ENCODE data around the gene CST11. TPM values are rescaled to one million over a fixed set of nuclear protein-coding genes. Genes with fewer than 3 reads are reported as not detected.

CST11 gene
- total RNA-seq, 1 donor: not detected

GRCh38 chr20:23438661-23439060 lies 14.0 kb downstream of the CST11 start:
- no peak for TF ChIP-seq CTCF (IDR thresholded peaks at IDR 0.05; ENCODE audit: insufficient read depth, low read length)
- H3K4me3 ChIP-seq (ENCODE audit: low read depth, low read length): no peak overlapping the region
- no peak for DNase-seq (ENCODE audit: low read depth)

- no peak for DNase-seq (ENCODE audit: low read depth)
- no peak for TF ChIP-seq CTCF (IDR thresholded peaks at IDR 0.05; ENCODE audit: insufficient read depth, low read length)
- no peak overlapping the region for H3K4me3 ChIP-seq (ENCODE audit: low read depth, low read length)
These were observed 15.4 kb downstream of the CST11 start for GRCh38 chr20:23437126-23437899.

GRCh38 chr20:23436681-23437080 lies 16.0 kb downstream of the CST11 start:
- H3K4me3 ChIP-seq (ENCODE audit: low read depth, low read length): no peak overlapping the region
- TF ChIP-seq CTCF (IDR thresholded peaks at IDR 0.05; ENCODE audit: insufficient read depth, low read length): no peak
- no peak for DNase-seq (ENCODE audit: low read depth)

GRCh38 chr20:23435626-23436539 lies 16.8 kb downstream of the CST11 start:
- TF ChIP-seq CTCF (IDR thresholded peaks at IDR 0.05; ENCODE audit: insufficient read depth, low read length): no peak
- no peak overlapping the region for H3K4me3 ChIP-seq (ENCODE audit: low read depth, low read length)
- no peak for DNase-seq (ENCODE audit: low read depth)

GRCh38 chr20:23434521-23435313 lies 18.0 kb downstream of the CST11 start:
- no peak for TF ChIP-seq CTCF (IDR thresholded peaks at IDR 0.05; ENCODE audit: insufficient read depth, low read length)
- H3K4me3 ChIP-seq (ENCODE audit: low read depth, low read length): no peak overlapping the region

GRCh38 chr20:23433628-23434027 lies 19.0 kb downstream of the CST11 start:
- H3K4me3 ChIP-seq (ENCODE audit: low read depth, low read length): no peak overlapping the region
- no peak for TF ChIP-seq CTCF (IDR thresholded peaks at IDR 0.05; ENCODE audit: insufficient read depth, low read length)
- no peak for DNase-seq (ENCODE audit: low read depth)

More at GRCh38 chr20:23434521-23435313, 18.0 kb downstream of the CST11 start:
- no peak for DNase-seq (ENCODE audit: low read depth)
